Keratinocyte (primary cell): Measurements from ENCODE around the gene MPP2. TPM values are rescaled to one million over a fixed set of nuclear protein-coding genes. Genes with fewer than 3 reads are reported as not detected.

Source experiments
- DNase-seq: peaks from one replicate; pipeline ENCODE4 v3.0.0-alpha.2; 2011; ENCODE audit warnings: low read depth, missing footprints, low spot score
- FAIRE-seq: peaks from 2 replicates; lab custom pipeline; 2011; peaks lifted over from hg19 to GRCh38; lab: Jason Lieb, UNC
- H2AFZ ChIP-seq: 2 replicates; pipeline ENCODE4 v1.6.0; 2012; ENCODE audit warnings: low read length, control low read depth, inconsistent platforms; ENCODE audit not compliant: control insufficient read depth
- H3K27ac ChIP-seq: 2 replicates; pipeline ENCODE4 v1.5.1; 2011; ENCODE audit warnings: low read length; ENCODE audit not compliant: control insufficient read depth, insufficient read depth
- H3K27me3 ChIP-seq: 3 replicates; pipeline ENCODE4 v1.6.0; 2011; ENCODE audit warnings: low read length; ENCODE audit not compliant: control insufficient read depth, insufficient read depth; ENCODE audit errors: extremely low read depth
- H3K36me3 ChIP-seq, 2 experiments: 2 replicates in 1 of 2; 3 replicates in 1 of 2; pipeline ENCODE4 v1.5.1; 2011; ENCODE audit warnings: low read length in 2 of 2, mild to moderate bottlenecking in 1 of 2; ENCODE audit not compliant: control insufficient read depth in 2 of 2, insufficient read depth in 2 of 2; ENCODE audit errors: extremely low read depth in 1 of 2
- H3K4me1 ChIP-seq: 3 replicates; pipeline ENCODE4 v1.5.1; 2011; ENCODE audit warnings: low read length; ENCODE audit not compliant: control insufficient read depth, insufficient read depth; ENCODE audit errors: extremely low read depth
- H3K4me2 ChIP-seq: 3 replicates; pipeline ENCODE4 v1.6.0; 2011; ENCODE audit warnings: low read depth, low read length; ENCODE audit not compliant: control insufficient read depth, insufficient read depth; ENCODE audit errors: extremely low read depth
- H3K4me3 ChIP-seq, 3 experiments: fragments of 200-600 bp in 1 of 3; sonication (generic) in 1 of 3; 2 replicates in 2 of 3; 3 replicates in 1 of 3; pipeline ENCODE4 v1.5.1; 2011 to 2016; ENCODE audit warnings: low read length in 3 of 3, mild to moderate bottlenecking in 3 of 3, control low read depth in 2 of 3, inconsistent platforms in 1 of 3, low read depth in 1 of 3, mixed read lengths in 1 of 3, mixed run types in 1 of 3, moderate library complexity in 1 of 3; ENCODE audit not compliant: control insufficient read depth in 2 of 3, insufficient read depth in 2 of 3; ENCODE audit errors: extremely low read depth in 1 of 3
- H3K79me2 ChIP-seq: 2 replicates; pipeline ENCODE4 v1.6.0; 2012; ENCODE audit warnings: low read length; ENCODE audit not compliant: control insufficient read depth, insufficient read depth
- H3K9ac ChIP-seq: 3 replicates; pipeline ENCODE4 v1.6.0; 2011; ENCODE audit warnings: low read length; ENCODE audit not compliant: control insufficient read depth, insufficient read depth; ENCODE audit errors: extremely low read depth
- H3K9me1 ChIP-seq: 3 replicates; pipeline ENCODE4 v1.6.0; 2011; ENCODE audit warnings: low read length; ENCODE audit not compliant: control insufficient read depth, insufficient read depth; ENCODE audit errors: extremely low read depth
- H3K9me3 ChIP-seq: 2 replicates; pipeline ENCODE4 v1.5.1; 2012; ENCODE audit warnings: low read depth, low read length; ENCODE audit not compliant: control insufficient read depth
- H4K20me1 ChIP-seq: 3 replicates; pipeline ENCODE4 v1.6.0; 2011; ENCODE audit warnings: low read length; ENCODE audit not compliant: control insufficient read depth, insufficient read depth; ENCODE audit errors: extremely low read depth
- CTCF ChIP-seq, 3 experiments: IDR thresholded peaks in 1 of 3; conservative IDR thresholded peaks in 1 of 3; optimal IDR thresholded peaks in 1 of 3; 2 replicates in 2 of 3; 3 replicates in 1 of 3; pipeline versions ENCODE3 to v1.5.1; 2011; ENCODE audit warnings: low read length in 3 of 3, mild to moderate bottlenecking in 3 of 3, moderate library complexity in 2 of 3, control low read depth in 1 of 3, inconsistent platforms in 1 of 3; ENCODE audit not compliant: insufficient read depth in 2 of 3; ENCODE audit errors: extremely low read depth in 1 of 3
- EZH2 ChIP-seq: IDR thresholded peaks from one replicate; pipeline ENCODE4 v1.6.1; 2012; ENCODE audit warnings: inconsistent platforms, mild to moderate bottlenecking, low read length, moderate library complexity
- dilution Hi-C: fragments of 300-500 bp; cut with MboI; formaldehyde crosslinking; loops from one replicate; pipeline ENCODE4 v1.7.0; 2020; ENCODE audit warnings: low sequenced_read_pairs; ENCODE audit not compliant: extremely low pct_ligation_motif_present
- polyA plus RNA-seq, 5 experiments: library from polyadenylated mRNA; depleted of rRNA in 3 of 5; stranded (reverse) in 3 of 5; stranded (forward) in 1 of 5; unstranded in 1 of 5; fragments of >200 nt; gene quantifications; 1 replicate in 1 of 5; 2 replicates in 3 of 5; 3 replicates in 1 of 5; pipeline versions ENCODE4 v1.2.1 to v1.2.3, GENCODE V29; 2011 to 2012; ENCODE audit warnings: missing spikeins in 2 of 5, low read depth in 1 of 5, low replicate concordance in 1 of 5

Gene MPP2
- polyA plus RNA-seq, 1 donor (not counting 4 experiments of a cell fraction or from before 2014, with no cell fraction given): 0.12 TPM

DNA sequence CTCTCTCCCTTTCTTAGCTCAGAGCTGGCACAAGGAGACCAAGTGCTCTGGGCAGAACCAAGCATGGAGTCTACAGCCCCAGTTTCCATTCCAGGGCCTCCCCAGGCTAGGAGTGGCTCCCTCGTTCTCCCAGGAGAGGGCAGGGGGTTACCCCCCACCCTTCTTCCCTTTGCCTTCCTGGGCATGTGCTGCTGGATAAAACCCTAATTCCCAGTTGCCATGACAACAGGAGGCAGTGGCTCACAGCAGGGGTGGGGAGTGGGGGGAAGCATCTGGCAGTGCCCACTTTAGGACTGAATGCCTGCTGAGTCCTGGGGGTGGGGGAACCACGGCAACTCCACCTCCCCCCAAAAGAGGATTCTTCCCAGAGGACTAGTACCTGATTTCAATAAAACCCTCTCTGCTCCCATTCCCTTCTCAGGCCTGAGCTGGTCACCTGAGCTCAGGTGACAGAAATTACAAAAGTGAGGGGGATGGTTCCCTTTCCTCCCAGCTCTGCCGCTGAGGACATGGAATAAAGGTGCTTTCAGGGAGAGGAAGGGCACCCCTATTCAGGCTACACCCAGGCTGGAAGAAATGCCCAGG lies 1.8 kb downstream of the MPP2 start:
- dilution Hi-C loops: no loop called here
- FAIRE-seq (no peak), DNase-seq (no peak)
- H3K4me2 ChIP-seq: no peak overlapping the region
- peaks cover 12% of the 10 kb centered on the region for H3K4me1 ChIP-seq
- no peak overlapping the region for H2AFZ ChIP-seq
- no peak overlapping the region for H3K4me3 ChIP-seq
- no peaks in the 10 kb centered on the region for H3K79me2 ChIP-seq
- H3K9ac ChIP-seq: no peak overlapping the region
- H3K27me3 ChIP-seq: peaks cover 70% of the 10 kb centered on the region
- no peaks in the 10 kb centered on the region for H3K9me1 ChIP-seq
- H3K9me3 ChIP-seq: no peaks in the 10 kb centered on the region
- no peaks in the 10 kb centered on the region for H3K36me3 ChIP-seq
- no peaks in the 10 kb centered on the region for H4K20me1 ChIP-seq
- no peak for TF ChIP-seq CTCF (optimal IDR thresholded peaks at IDR 0.05 in 1 of 3, IDR thresholded peaks at IDR 0.05 in 1 of 3, conservative IDR thresholded peaks at IDR 0.05 in 1 of 3; ENCODE audit: extremely low read depth in 1 of 3, insufficient read depth in 2 of 3, low read length in 3 of 3)
- no peak for TF ChIP-seq EZH2
- no peak overlapping the region for H3K27ac ChIP-seq

- Histone ChIP-seq H3K4me1 (peaks cover 14% of the 10 kb centered on the region), H3K4me3 (no peak overlapping the region), H3K9me3 (no peaks in the 10 kb centered on the region), H3K79me2 (no peaks in the 10 kb centered on the region), H3K4me2 (no peak overlapping the region), H4K20me1 (no peaks in the 10 kb centered on the region), H3K9me1 (no peaks in the 10 kb centered on the region), H2AFZ (no peak overlapping the region), H3K27ac (no peak overlapping the region), H3K36me3 (no peaks in the 10 kb centered on the region), H3K27me3 (peaks cover 43% of the 10 kb centered on the region), H3K9ac (no peak overlapping the region)
- dilution Hi-C loops: no loop called here
- DNase-seq (no peak), FAIRE-seq (no peak)
- TF ChIP-seq CTCF (optimal IDR thresholded peaks at IDR 0.05 in 1 of 3, IDR thresholded peaks at IDR 0.05 in 1 of 3, conservative IDR thresholded peaks at IDR 0.05 in 1 of 3; ENCODE audit: extremely low read depth in 1 of 3, insufficient read depth in 2 of 3, low read length in 3 of 3): no peak
- TF ChIP-seq EZH2: no peak
Observed at GRCh38 chr17:43901861-43902589, 5.3 kb downstream of the MPP2 start.
